Heart right ventricle (tissue), 16 donors: ENCODE measurements around the gene SMTNL1. TPM values are rescaled to one million over a fixed set of nuclear protein-coding genes. Genes with fewer than 3 reads are reported as not detected.

Experiments used
- ATAC-seq, 8 donors: fragments of 200-7000 bp; cut with Tn5 transposase; one replicate each; pipeline ENCODE4 v1.9.1; 2020; ENCODE audit warnings: mild to moderate bottlenecking in 8 of 8, moderate library complexity in 8 of 8, moderate number of reproducible peaks in 1 of 8
- DNase-seq, 2 donors: peaks; one replicate each; pipeline ENCODE4 v3.0.0-alpha.2; 2020
- H3K27ac ChIP-seq, 10 donors: fragments of 200-600 bp; sonication (generic) in 2 of 10; one replicate each; pipeline versions ENCODE4 v1.5.0 to v1.8.0; 2020 to 2022; ENCODE audit warnings: mild to moderate bottlenecking in 3 of 10
- H3K27me3 ChIP-seq, 7 donors: fragments of 200-600 bp; one replicate each; pipeline ENCODE4 v1.8.0; 2021 to 2022; ENCODE audit warnings: mild to moderate bottlenecking in 2 of 7
- H3K36me3 ChIP-seq, 9 donors: fragments of 200-600 bp; sonication (generic) in 1 of 9; one replicate each; pipeline versions ENCODE4 v1.5.0 to v1.8.0; 2020 to 2022; ENCODE audit warnings: mild to moderate bottlenecking in 2 of 9
- H3K4me1 ChIP-seq, 9 donors: fragments of 200-600 bp; sonication (generic) in 1 of 9; one replicate each; pipeline versions ENCODE4 v1.5.0 to v1.8.0; 2020 to 2022; ENCODE audit warnings: mild to moderate bottlenecking in 4 of 9
- H3K4me3 ChIP-seq, 10 donors: fragments of 200-600 bp; sonication (generic) in 2 of 10; one replicate each; pipeline versions ENCODE4 v1.5.0 to v1.8.0; 2020 to 2022; ENCODE audit warnings: mild to moderate bottlenecking in 7 of 10, moderate library complexity in 2 of 10
- H3K9me3 ChIP-seq, 11 donors: fragments of 200-600 bp in 10 of 11; sonication (generic) in 2 of 11; one replicate each; pipeline versions ENCODE4 v1.5.0 to v1.8.0; 2013 to 2022; ENCODE audit warnings: mild to moderate bottlenecking in 2 of 11, control low read depth in 1 of 11, moderate library complexity in 1 of 11
- WGBS, 2 donors: extraction: QIAGEN DNeasy Blood & Tissue Kit; methylation state at CpG; one replicate each; pipeline ENCODE4 v1.1.7; 2013; ENCODE audit warnings: inconsistent platforms in 1 of 2; 5-methylcytosine and 5-hydroxymethylcytosine counted together
- intact Hi-C, 10 donors: fragments of 100-400 bp; cut with DNase I; formaldehyde crosslinking; loops; one replicate each; pipeline versions ENCODE4 v1.11.1 to v1.14.2; 2022
- polyA plus RNA-seq, 2 donors: library from polyadenylated mRNA; stranded (reverse); fragments of 200-250 nt; gene quantifications; one replicate each; pipeline ENCODE4 v1.2.3, GENCODE V29; 2013
- total RNA-seq, 10 donors: library from RNA; stranded (reverse); fragmentation: NEBNext Ultra II Directional in 3 of 10; extraction: Animal tissue kit (Norgen Biotek cat#: 25700) in 3 of 10; gene quantifications; one replicate each; pipeline versions ENCODE4 v1.2.1 to v1.2.4, GENCODE V29; 2021 to 2023
- TF ChIP-seq, protein P1 (sequence below), 9 donors: fragments of 200-600 bp; sonication (generic) in 2 of 9; IDR thresholded peaks; one replicate each; pipeline versions ENCODE4 v1.5.0 to v1.8.0; 2021 to 2022; ENCODE audit warnings: antibody characterized with exemption in 9 of 9, mild to moderate bottlenecking in 5 of 9, moderate library complexity in 1 of 9
- donor health status: Arrhythmogenic right ventricular cardiomyopathy.
- donor health status: ischemic (EF 13 %, LVEDD 7.1; RV severe dilation, severe dysfunction).
- donor health status: healthy with polysubstance abuse.
- donor health status: DM: no; HTN: yes; CAD: no.
- donor health status: DM: no; HTN: no; CAD: no.
- donor health status: ischemic (EF 25% LVEDD 6.9; RV normal size, moderate dysfunction).
- donor health status: ischemic (EF 25% LVEDD 5.7; RV mildly dilated, moderate dysfunction).
- donor health status: healthy.
- donor health status: DM: yes; HTN: yes; CAD: no.
- donor health status: Ischemic cardiomyopathy.
- donor health status: ischemic (EF 35%, LVEDD 5.7; RV mildly dilated, moderate dysfunction).
- donor health status: nonischemic (EF 11% LVEDD 7.7; RV severe dilation, severe dysfunction).
- donor health status: DM: yes; HTN: yes; CAD: no.
- donor health status: PGD.
- donor health status: ischemic (EF 29% LVEDD 5.4; RV normal size, mild dysfunction).
- donor health status: nonischemic (EF 23%, LVEDD 6.1; RV moderate dilation, normal function).

SMTNL1 gene
- total and polyA plus RNA-seq, 12 donors, result not detected

GRCh38 chr11:57542582-57542981 is 5.2 kb downstream of the SMTNL1 start:
- Histone ChIP-seq H3K4me3 (no peak overlapping the region), H3K36me3 (peaks cover 0 to 20% (median 0%) of the 10 kb centered on the region in 9 donors), H3K27me3 (no peaks in the 10 kb centered on the region), H3K27ac (no peak overlapping the region), H3K9me3 (no peaks in the 10 kb centered on the region), H3K4me1 (peaks cover 0 to 8% (median 0%) of the 10 kb centered on the region in 9 donors)
- ATAC-seq (no peak), DNase-seq (no peak)
- TF ChIP-seq, protein P1, sequence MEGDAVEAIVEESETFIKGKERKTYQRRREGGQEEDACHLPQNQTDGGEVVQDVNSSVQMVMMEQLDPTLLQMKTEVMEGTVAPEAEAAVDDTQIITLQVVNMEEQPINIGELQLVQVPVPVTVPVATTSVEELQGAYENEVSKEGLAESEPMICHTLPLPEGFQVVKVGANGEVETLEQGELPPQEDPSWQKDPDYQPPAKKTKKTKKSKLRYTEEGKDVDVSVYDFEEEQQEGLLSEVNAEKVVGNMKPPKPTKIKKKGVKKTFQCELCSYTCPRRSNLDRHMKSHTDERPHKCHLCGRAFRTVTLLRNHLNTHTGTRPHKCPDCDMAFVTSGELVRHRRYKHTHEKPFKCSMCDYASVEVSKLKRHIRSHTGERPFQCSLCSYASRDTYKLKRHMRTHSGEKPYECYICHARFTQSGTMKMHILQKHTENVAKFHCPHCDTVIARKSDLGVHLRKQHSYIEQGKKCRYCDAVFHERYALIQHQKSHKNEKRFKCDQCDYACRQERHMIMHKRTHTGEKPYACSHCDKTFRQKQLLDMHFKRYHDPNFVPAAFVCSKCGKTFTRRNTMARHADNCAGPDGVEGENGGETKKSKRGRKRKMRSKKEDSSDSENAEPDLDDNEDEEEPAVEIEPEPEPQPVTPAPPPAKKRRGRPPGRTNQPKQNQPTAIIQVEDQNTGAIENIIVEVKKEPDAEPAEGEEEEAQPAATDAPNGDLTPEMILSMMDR (IDR thresholded peaks at IDR 0.05), result no peak
- intact Hi-C loops, result no loop called here
- WGBS, 2 donors, result 34 to 44% methylated on average over 4 of the region's 4 CpGs

DNA sequence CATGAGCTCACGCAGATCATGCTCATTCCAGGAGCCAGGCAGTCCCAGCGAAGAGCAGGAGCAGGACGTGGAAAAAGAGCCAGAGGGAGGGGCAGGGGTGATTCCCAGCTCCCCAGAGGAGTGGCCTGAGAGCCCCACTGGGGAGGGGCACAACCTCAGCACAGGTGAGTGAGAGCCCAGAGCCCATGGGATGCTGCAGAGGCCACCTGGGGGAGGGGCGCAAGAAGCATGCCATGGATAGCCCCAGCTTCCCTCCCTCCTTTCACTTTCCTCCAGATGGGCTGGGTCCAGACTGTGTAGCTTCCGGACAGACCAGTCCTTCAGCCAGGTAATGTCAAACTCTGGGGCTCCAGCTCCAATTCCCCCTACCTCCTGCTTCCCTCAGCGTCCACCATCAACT is 6.2 kb downstream of the SMTNL1 start:
- Histone ChIP-seq H3K27ac (no peak overlapping the region), H3K4me1 (peaks cover 0 to 13% (median 0%) of the 10 kb centered on the region in 9 donors), H3K36me3 (peaks cover 0 to 27% (median 0%) of the 10 kb centered on the region in 9 donors), H3K9me3 (no peaks in the 10 kb centered on the region), H3K27me3 (no peaks in the 10 kb centered on the region), H3K4me3 (no peak overlapping the region)
- intact Hi-C loops, result no loop called here
- peak in 1 of 8 donors; percentile 15 for ATAC-seq
- TF ChIP-seq, protein P1 (IDR thresholded peaks at IDR 0.05), result no peak
- no peak for DNase-seq
- 51 to 57% methylated on average over 6 of the region's 6 CpGs for WGBS, 2 donors

DNA sequence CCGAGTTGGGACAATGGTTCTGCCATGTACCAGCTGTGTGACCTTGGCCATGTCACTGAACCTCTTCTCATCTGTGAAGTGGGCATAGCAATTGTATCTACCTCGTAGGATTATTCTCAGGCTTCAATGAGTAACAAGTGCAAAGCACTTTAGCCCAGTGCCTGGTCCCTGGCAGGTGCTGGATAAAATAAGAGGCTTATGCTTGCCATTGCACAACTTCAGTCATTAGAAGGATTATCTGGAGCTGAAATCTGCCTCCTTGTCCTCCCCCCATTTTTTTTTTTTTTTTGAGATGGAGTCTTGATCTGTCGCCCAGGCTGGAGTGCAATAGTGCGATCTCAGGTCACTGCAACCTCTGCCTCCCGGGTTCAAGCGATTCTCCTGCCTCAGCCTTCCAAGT is 7.2 kb downstream of the SMTNL1 start:
- TF ChIP-seq, protein P1 (IDR thresholded peaks at IDR 0.05), result no peak
- H3K4me1 ChIP-seq, result peaks cover 0 to 13% (median 0%) of the 10 kb centered on the region in 9 donors
- no peaks in the 10 kb centered on the region for H3K9me3 ChIP-seq
- no peaks in the 10 kb centered on the region for H3K27me3 ChIP-seq
- H3K36me3 ChIP-seq, result peaks cover 0 to 37% (median 3%) of the 10 kb centered on the region in 9 donors
- no peak overlapping the region for H3K4me3 ChIP-seq
- ATAC-seq, result no peak
- DNase-seq, result no peak
- WGBS, 2 donors, result 87 to 89% methylated on average over 6 of the region's 6 CpGs
- intact Hi-C loops, result no loop called here
- no peak overlapping the region for H3K27ac ChIP-seq

GRCh38 chr11:57545883-57546282 is 8.5 kb downstream of the SMTNL1 start:
- intact Hi-C loops, result no loop called here

More at GRCh38 chr11:57545883-57546282, 8.5 kb downstream of the SMTNL1 start:
- Histone ChIP-seq H3K27ac (no peak overlapping the region), H3K27me3 (no peaks in the 10 kb centered on the region), H3K36me3 (peaks cover 0 to 50% (median 11%) of the 10 kb centered on the region in 9 donors), H3K4me3 (no peak overlapping the region), H3K9me3 (no peaks in the 10 kb centered on the region), H3K4me1 (peaks cover 0 to 13% (median 0%) of the 10 kb centered on the region in 9 donors)
- ATAC-seq, result no peak
- DNase-seq, result no peak
- 90 to 92% methylated on average over 11 to 13 of the region's 13 CpGs for WGBS, 2 donors
- TF ChIP-seq, protein P1 (IDR thresholded peaks at IDR 0.05), result no peak
